ENCODE measurements around the gene SLC16A3. TPM values are rescaled to one million over a fixed set of nuclear protein-coding genes. Genes with fewer than 3 reads are reported as not detected.

The SLC16A3 gene
- total RNA-seq, 2 experiments from 2014 or later, result 93.4 to 99.0 TPM

GRCh38 chr17:82232876-82233785 lies 4.3 kb downstream of the SLC16A3 start:
- peaks cover 20% of the 10 kb centered on the region for H3K4me1 Mint-ChIP-seq (ENCODE audit: low read depth)
- Histone ChIP-seq H3K27ac (ENCODE audit: low read depth in 1 of 2, low read length in 2 of 2) (peak overlapping the region in 1 of 2 donors; percentile 21), H3K36me3 (ENCODE audit: insufficient read depth, low read length) (peaks cover 2% of the 10 kb centered on the region), H3K9me3 (ENCODE audit: control insufficient read depth in 1 of 2, insufficient read depth in 1 of 2, low read length in 2 of 2) (no peaks in the 10 kb centered on the region), H3K4me1 (ENCODE audit: insufficient read depth, low read length) (peaks cover 64% of the 10 kb centered on the region), H3K4me3 (ENCODE audit: low read length) (no peak overlapping the region), H3K27me3 (ENCODE audit: control insufficient read depth in 1 of 2, insufficient read depth in 2 of 2, low read length in 2 of 2) (no peaks in the 10 kb centered on the region)
- H3K27ac Mint-ChIP-seq, result peak overlapping the region; percentile 53
- ChIA-PET POLR2A (interaction anchor here (0.6 to 2.5 kb wide), 3 partner anchors 27 to 63 kb away, joined by 3 to 6 read pairs (median 4); no protein-coding TSS in a partner anchor), CTCF (interaction anchor here (0.6 to 1.4 kb wide), 2 partner anchors 27 to 203 kb away, joined by 3 read pairs; no protein-coding TSS in a partner anchor)
- no peaks in the 10 kb centered on the region for H3K27me3 Mint-ChIP-seq
- no peaks in the 10 kb centered on the region for H3K36me3 Mint-ChIP-seq (ENCODE audit: low read depth)
- intact Hi-C loops (cut with DNase I, micrococcal nuclease), result loop anchor here in 1 of 2 experiments (10.0 kb wide), 2 partner anchors 62 to 198 kb away; partner anchors contain the start of genes DCXR and RAC3
- H3K4me3 Mint-ChIP-seq, result peak overlapping the region; percentile 72
- DNase-seq (peak in 1 of 14 experiments; percentile 36), ATAC-seq (ENCODE audit: poor library complexity) (no peak)
- TF ChIP-seq CTCF (IDR thresholded peaks at IDR 0.05), result no peak
- no peaks in the 10 kb centered on the region for H3K9me3 Mint-ChIP-seq

GRCh38 chr17:82234211-82235055 lies 5.6 kb downstream of the SLC16A3 start:
- H3K4me1 Mint-ChIP-seq (ENCODE audit: low read depth), result peaks cover 28% of the 10 kb centered on the region
- TF ChIP-seq CTCF (IDR thresholded peaks at IDR 0.05), result no peak
- H3K27ac ChIP-seq (ENCODE audit: low read depth in 1 of 2, low read length in 2 of 2), result no peak overlapping the region
- H3K27me3 Mint-ChIP-seq, result no peaks in the 10 kb centered on the region
- peaks cover 6% of the 10 kb centered on the region for H3K36me3 Mint-ChIP-seq (ENCODE audit: low read depth)
- ChIA-PET CTCF (interaction anchor here (0.8 to 2.2 kb wide), 3 partner anchors 28 to 79 kb away, joined by 3 to 14 read pairs (median 3); no protein-coding TSS in a partner anchor), POLR2A (interaction anchor here (0.6 to 2.5 kb wide), 6 partner anchors 29 to 87 kb away, joined by 3 to 21 read pairs (median 5); no protein-coding TSS in a partner anchor)
- peaks cover 5% of the 10 kb centered on the region for H3K36me3 ChIP-seq (ENCODE audit: insufficient read depth, low read length)
- H3K27ac Mint-ChIP-seq, result peak overlapping the region; percentile 56
- intact Hi-C loops (cut with DNase I, micrococcal nuclease), result loop anchor here (5.0 to 10.0 kb wide), 5 partner anchors 32 to 200 kb away; partner anchors contain the start of genes CSNK1D (in 1 of the 2), DCXR (in 1 of the 2) and RAC3 (in 1 of the 2)
- H3K4me1 ChIP-seq (ENCODE audit: insufficient read depth, low read length), result peaks cover 70% of the 10 kb centered on the region
- no peaks in the 10 kb centered on the region for H3K9me3 Mint-ChIP-seq
- no peaks in the 10 kb centered on the region for H3K27me3 ChIP-seq (ENCODE audit: control insufficient read depth in 1 of 2, insufficient read depth in 2 of 2, low read length in 2 of 2)
- peak overlapping the region; percentile 42 for H3K4me3 Mint-ChIP-seq
- ATAC-seq (ENCODE audit: poor library complexity) (no peak), DNase-seq (peak in 2 of 14 experiments; percentile 11 to 50)
- H3K4me3 ChIP-seq (ENCODE audit: low read length), result no peak overlapping the region
- peaks cover 0 to 4% of the 10 kb centered on the region in 2 experiments for H3K9me3 ChIP-seq (ENCODE audit: control insufficient read depth in 1 of 2, insufficient read depth in 1 of 2, low read length in 2 of 2)
